NCI-H2081 treated with DMSO at 0.1 percent for 48 hours (cell line): ENCODE measurements around the gene ADH1A.
"Not testable (repeated sequence)": the region's sequence is repeated elsewhere in the genome, so short reads cannot be mapped to it uniquely, and the experiment has no call there.

Experiments used
- DNase-seq: peaks from one replicate; lab custom pipeline; 2025; lab: John Stamatoyannopoulos, UW

Gene ADH1A

GRCh38 chr4:99290848-99291786, at the start of gene ADH1A:
ADH1A (minus strand) TSS chr4:99290985; CDS start chr4:99290914, 71 bp downstream.
- no peak for DNase-seq

- no peak for DNase-seq
Measured at GRCh38 chr4:99339172-99339571, 48.4 kb upstream of the ADH1A start.

- no peak for DNase-seq
Measured at GRCh38 chr4:99336553-99336952, 45.8 kb upstream of the ADH1A start.

GRCh38 chr4:99334880-99335279, 44.1 kb upstream of the ADH1A start:
- no peak for DNase-seq

GRCh38 chr4:99330648-99331047, 39.9 kb upstream of the ADH1A start:
- no peak for DNase-seq

- no peak for DNase-seq
Measured at GRCh38 chr4:99329876-99330275, 39.1 kb upstream of the ADH1A start.

- no peak for DNase-seq
Measured at GRCh38 chr4:99324979-99325378, 34.2 kb upstream of the ADH1A start.

- no peak for DNase-seq
Measured at GRCh38 chr4:99324361-99324760, 33.6 kb upstream of the ADH1A start.

- no peak for DNase-seq
Measured at GRCh38 chr4:99323756-99324155, 33.0 kb upstream of the ADH1A start.

- DNase-seq: no peak
Measured at GRCh38 chr4:99321241-99322191, 30.7 kb upstream of the ADH1A start, which contains the start of gene ADH1B. ADH1B (minus strand) TSS chr4:99321401; CDS start chr4:99321331, 70 bp downstream.

GRCh38 chr4:99317811-99318210, 27.0 kb upstream of the ADH1A start:
- DNase-seq: not testable (repeated sequence)

- DNase-seq: no peak
Measured at GRCh38 chr4:99317354-99317753, 26.6 kb upstream of the ADH1A start.

GRCh38 chr4:99315839-99316238, 25.1 kb upstream of the ADH1A start:
- DNase-seq: no peak

- DNase-seq: no peak
Measured at GRCh38 chr4:99314211-99314610, 23.4 kb upstream of the ADH1A start.

- no peak for DNase-seq
Measured at GRCh38 chr4:99310389-99310788, 19.6 kb upstream of the ADH1A start.

GRCh38 chr4:99305638-99306400, 15.0 kb upstream of the ADH1A start:
- DNase-seq: no peak

- no peak for DNase-seq
Measured at GRCh38 chr4:99301376-99302164, 10.8 kb upstream of the ADH1A start.

- DNase-seq: no peak
Measured at GRCh38 chr4:99300934-99301333, 10.1 kb upstream of the ADH1A start.

GRCh38 chr4:99293357-99293756, 2.6 kb upstream of the ADH1A start:
- DNase-seq: no peak

- no peak for DNase-seq
Measured at GRCh38 chr4:99285387-99285786, 5.4 kb downstream of the ADH1A start.

GRCh38 chr4:99282731-99283130, 8.1 kb downstream of the ADH1A start:
- DNase-seq: no peak
